ENCODE data around the gene LEMD1. TPM values are rescaled to one million over a fixed set of nuclear protein-coding genes. Genes with fewer than 3 reads are reported as not detected.
A peak's percentile ranks its signal among the peaks of the same experiment; 100 is the strongest.

The LEMD1 gene
- total RNA-seq, 1 experiment from 2014 or later: not detected

- no peak for TF ChIP-seq TCF7L2 (IDR thresholded peaks at IDR 0.05; ENCODE audit: low read depth, low read length)
- no peak for TF ChIP-seq POLR2AphosphoS5 (IDR thresholded peaks at IDR 0.05; ENCODE audit: low read depth, low read length)
- TF ChIP-seq, protein P1, sequence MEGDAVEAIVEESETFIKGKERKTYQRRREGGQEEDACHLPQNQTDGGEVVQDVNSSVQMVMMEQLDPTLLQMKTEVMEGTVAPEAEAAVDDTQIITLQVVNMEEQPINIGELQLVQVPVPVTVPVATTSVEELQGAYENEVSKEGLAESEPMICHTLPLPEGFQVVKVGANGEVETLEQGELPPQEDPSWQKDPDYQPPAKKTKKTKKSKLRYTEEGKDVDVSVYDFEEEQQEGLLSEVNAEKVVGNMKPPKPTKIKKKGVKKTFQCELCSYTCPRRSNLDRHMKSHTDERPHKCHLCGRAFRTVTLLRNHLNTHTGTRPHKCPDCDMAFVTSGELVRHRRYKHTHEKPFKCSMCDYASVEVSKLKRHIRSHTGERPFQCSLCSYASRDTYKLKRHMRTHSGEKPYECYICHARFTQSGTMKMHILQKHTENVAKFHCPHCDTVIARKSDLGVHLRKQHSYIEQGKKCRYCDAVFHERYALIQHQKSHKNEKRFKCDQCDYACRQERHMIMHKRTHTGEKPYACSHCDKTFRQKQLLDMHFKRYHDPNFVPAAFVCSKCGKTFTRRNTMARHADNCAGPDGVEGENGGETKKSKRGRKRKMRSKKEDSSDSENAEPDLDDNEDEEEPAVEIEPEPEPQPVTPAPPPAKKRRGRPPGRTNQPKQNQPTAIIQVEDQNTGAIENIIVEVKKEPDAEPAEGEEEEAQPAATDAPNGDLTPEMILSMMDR (IDR thresholded peaks at IDR 0.05): no peak
- no peak for TF ChIP-seq SIN3A (IDR thresholded peaks at IDR 0.05; ENCODE audit: borderline replicate concordance, insufficient read depth, low read depth, low read length)
- TF ChIP-seq, protein P2, sequence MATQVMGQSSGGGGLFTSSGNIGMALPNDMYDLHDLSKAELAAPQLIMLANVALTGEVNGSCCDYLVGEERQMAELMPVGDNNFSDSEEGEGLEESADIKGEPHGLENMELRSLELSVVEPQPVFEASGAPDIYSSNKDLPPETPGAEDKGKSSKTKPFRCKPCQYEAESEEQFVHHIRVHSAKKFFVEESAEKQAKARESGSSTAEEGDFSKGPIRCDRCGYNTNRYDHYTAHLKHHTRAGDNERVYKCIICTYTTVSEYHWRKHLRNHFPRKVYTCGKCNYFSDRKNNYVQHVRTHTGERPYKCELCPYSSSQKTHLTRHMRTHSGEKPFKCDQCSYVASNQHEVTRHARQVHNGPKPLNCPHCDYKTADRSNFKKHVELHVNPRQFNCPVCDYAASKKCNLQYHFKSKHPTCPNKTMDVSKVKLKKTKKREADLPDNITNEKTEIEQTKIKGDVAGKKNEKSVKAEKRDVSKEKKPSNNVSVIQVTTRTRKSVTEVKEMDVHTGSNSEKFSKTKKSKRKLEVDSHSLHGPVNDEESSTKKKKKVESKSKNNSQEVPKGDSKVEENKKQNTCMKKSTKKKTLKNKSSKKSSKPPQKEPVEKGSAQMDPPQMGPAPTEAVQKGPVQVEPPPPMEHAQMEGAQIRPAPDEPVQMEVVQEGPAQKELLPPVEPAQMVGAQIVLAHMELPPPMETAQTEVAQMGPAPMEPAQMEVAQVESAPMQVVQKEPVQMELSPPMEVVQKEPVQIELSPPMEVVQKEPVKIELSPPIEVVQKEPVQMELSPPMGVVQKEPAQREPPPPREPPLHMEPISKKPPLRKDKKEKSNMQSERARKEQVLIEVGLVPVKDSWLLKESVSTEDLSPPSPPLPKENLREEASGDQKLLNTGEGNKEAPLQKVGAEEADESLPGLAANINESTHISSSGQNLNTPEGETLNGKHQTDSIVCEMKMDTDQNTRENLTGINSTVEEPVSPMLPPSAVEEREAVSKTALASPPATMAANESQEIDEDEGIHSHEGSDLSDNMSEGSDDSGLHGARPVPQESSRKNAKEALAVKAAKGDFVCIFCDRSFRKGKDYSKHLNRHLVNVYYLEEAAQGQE (IDR thresholded peaks at IDR 0.05; ENCODE audit: insufficient read depth in 1 of 2, low read depth in 2 of 2, low read length in 1 of 2): no peak
- Histone ChIP-seq H3K27ac (ENCODE audit: low read length) (no peak overlapping the region), H3K9me3 (ENCODE audit: control insufficient read depth, insufficient read depth, low read depth, low read length) (no peaks in the 10 kb centered on the region), H3K4me1 (ENCODE audit: control insufficient read depth, insufficient read depth, low read length) (peaks cover 8% of the 10 kb centered on the region), H3K27me3 (ENCODE audit: control insufficient read depth, insufficient read depth, low read length) (peaks cover 5% of the 10 kb centered on the region), H3K36me3 (ENCODE audit: control insufficient read depth, insufficient read depth, low read length) (no peaks in the 10 kb centered on the region), H3K4me3 (ENCODE audit: low read depth in 2 of 2, low read length in 2 of 2) (no peak overlapping the region)
- DNase-seq (ENCODE audit: low read depth, low spot score): no peak
- CTCF ChIA-PET: no interaction called here
- no TSS peak for BruUV-seq (replicated peaks)
- in situ Hi-C loops (cut with HindIII; ENCODE audit: low pct_unique_long_range_greater_than_20kb, low sequenced_read_pairs): no loop called here
- intact Hi-C loops (cut with micrococcal nuclease; ENCODE audit: unreplicated experiment): no loop called here
- POLR2A ChIA-PET: no interaction called here
- no peak for ATAC-seq
These were observed 18.2 kb upstream of the LEMD1 start for GRCh38 chr1:205440121-205440475.

- ATAC-seq: peak; percentile 71
- TF ChIP-seq, protein P2 (IDR thresholded peaks at IDR 0.05; ENCODE audit: insufficient read depth in 1 of 2, low read depth in 2 of 2, low read length in 1 of 2): no peak
- TF ChIP-seq SIN3A (IDR thresholded peaks at IDR 0.05; ENCODE audit: borderline replicate concordance, insufficient read depth, low read depth, low read length) (no peak), TCF7L2 (IDR thresholded peaks at IDR 0.05; ENCODE audit: low read depth, low read length) (no peak), POLR2AphosphoS5 (IDR thresholded peaks at IDR 0.05; ENCODE audit: low read depth, low read length) (no peak)
- TF ChIP-seq, protein P1 (IDR thresholded peaks at IDR 0.05): no peak; the same call in 1 of the 2 replicates
- no peak overlapping the region for H3K4me3 ChIP-seq (ENCODE audit: low read depth in 2 of 2, low read length in 2 of 2)
- CTCF ChIA-PET: interaction anchor here (0.5 to 1.1 kb wide), 4 partner anchors 28 to 84 kb away, joined by 3 to 4 read pairs (median 3); no protein-coding TSS in a partner anchor
- intact Hi-C loops (cut with micrococcal nuclease; ENCODE audit: unreplicated experiment) (no loop called here), in situ Hi-C loops (cut with HindIII; ENCODE audit: low pct_unique_long_range_greater_than_20kb, low sequenced_read_pairs) (no loop called here)
- no peak for DNase-seq (ENCODE audit: low read depth, low spot score)
- POLR2A ChIA-PET: no interaction called here
- H3K36me3 ChIP-seq (ENCODE audit: control insufficient read depth, insufficient read depth, low read length): no peaks in the 10 kb centered on the region
- peaks cover 5% of the 10 kb centered on the region for H3K27me3 ChIP-seq (ENCODE audit: control insufficient read depth, insufficient read depth, low read length)
- no TSS peak for BruUV-seq (replicated peaks)
- H3K27ac ChIP-seq (ENCODE audit: low read length): no peak overlapping the region
- peaks cover 8% of the 10 kb centered on the region for H3K4me1 ChIP-seq (ENCODE audit: control insufficient read depth, insufficient read depth, low read length)
- H3K9me3 ChIP-seq (ENCODE audit: control insufficient read depth, insufficient read depth, low read depth, low read length): no peaks in the 10 kb centered on the region
These were observed 16.6 kb upstream of the LEMD1 start for GRCh38 chr1:205438213-205439158.
